Activated CD8-positive, alpha-beta memory T cell treated with anti-CD3 and anti-CD28 coated beads, Interleukin-2, amount 50 U/mL, for 24 hours (primary cell): ENCODE results near the gene GRID1.

ENCODE experiments used
- DNase-seq: peaks from one replicate; pipeline ENCODE4 v3.0.0-alpha.2; 2020; ENCODE audit errors: extremely low read depth

GRID1 gene

GRCh38 chr10:85600026-85600743, 766.4 kb downstream of the GRID1 start:
- no peak for DNase-seq

DNA sequence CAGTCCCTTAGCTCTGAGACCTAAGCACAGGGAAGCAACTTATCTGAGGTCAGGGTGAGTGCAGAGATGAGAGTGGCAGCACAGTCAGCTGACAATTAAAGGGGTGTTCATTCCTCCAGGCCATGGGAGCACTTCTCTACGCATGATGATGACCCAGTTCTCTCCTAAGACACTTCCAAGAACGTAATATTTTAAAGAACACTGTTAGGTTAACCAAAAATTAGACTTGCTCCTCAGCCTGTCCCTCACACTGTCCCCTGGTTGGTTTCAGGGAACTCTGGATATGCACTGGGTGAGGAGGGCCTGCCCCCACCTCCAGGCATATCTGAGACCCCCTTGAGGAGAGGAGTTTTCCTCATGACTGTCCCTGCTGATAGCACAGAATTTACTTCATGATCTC, 767.5 kb downstream of the GRID1 start:
- no peak for DNase-seq

GRCh38 chr10:85598646-85599045, 767.9 kb downstream of the GRID1 start:
- DNase-seq, result no peak

- DNase-seq, result no peak
These were observed 769.6 kb downstream of the GRID1 start for GRCh38 chr10:85597006-85597405.

DNA sequence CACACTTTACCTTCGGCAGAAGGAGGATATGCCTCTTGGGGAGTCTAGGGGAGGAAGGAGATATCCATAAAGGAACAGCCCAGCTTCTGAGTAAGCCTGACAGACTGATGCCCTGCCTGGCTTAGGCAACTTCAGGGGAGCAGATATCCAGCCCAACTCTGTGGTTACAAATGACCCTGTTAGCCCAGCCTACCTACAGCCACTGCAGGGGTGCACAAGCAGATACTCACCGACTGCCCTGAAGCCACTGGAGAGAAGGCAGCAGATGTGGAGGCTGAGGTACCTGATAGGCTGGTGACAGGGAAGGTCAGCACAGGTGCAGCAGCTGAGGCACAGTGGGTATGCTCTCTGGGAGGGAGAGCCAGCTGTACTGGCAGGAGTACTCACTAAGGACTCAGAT, 770.2 kb downstream of the GRID1 start:
- no peak for DNase-seq

DNA sequence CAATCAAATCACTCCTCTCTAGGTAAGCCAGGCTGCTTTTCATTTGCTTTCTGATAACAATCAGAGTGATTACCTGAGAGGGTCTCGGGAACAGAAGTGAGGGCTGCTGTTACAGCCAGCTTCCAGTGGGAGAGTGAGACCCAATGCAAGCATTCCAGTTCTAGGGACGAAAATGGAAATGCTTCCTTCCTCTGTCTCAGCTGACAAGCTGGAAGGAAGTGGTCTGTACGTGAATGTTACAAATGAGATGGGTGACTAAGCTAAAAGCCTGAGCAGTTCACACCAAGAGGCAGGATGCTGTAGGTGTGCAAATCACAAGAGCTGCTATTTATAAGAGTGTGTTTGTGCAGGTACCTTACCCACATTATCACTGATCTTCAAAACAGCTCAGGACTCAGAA, 772.4 kb downstream of the GRID1 start:
- DNase-seq, result no peak

DNA sequence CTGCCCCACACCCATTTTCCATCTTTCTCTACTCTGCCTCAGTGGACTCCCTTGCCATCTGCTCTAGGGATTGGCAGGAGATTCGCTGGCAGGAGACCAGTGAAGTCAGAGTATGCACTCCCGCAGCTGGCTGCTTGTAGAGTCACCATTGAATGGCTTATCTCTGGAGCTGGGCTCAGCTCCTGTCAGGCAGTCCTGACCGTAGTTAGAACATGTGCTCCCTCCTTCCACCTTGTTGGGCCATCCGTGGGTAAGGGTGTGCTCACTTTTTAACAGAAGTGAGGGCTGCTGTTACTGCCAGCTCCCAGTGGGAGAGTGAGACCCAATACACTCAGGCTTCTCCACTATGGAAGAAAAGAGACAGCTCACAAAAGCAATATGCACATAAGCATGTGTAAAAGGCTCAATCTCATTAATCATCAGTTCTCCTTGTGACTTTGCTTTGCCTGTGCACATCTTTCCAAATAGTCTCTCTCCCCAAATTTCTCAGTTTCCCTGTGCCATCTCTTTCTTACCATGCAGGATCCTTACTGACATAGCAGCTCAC, 773.3 kb downstream of the GRID1 start:
- no peak for DNase-seq

- no peak for DNase-seq
These were observed 785.2 kb downstream of the GRID1 start for GRCh38 chr10:85581371-85581770.

DNA sequence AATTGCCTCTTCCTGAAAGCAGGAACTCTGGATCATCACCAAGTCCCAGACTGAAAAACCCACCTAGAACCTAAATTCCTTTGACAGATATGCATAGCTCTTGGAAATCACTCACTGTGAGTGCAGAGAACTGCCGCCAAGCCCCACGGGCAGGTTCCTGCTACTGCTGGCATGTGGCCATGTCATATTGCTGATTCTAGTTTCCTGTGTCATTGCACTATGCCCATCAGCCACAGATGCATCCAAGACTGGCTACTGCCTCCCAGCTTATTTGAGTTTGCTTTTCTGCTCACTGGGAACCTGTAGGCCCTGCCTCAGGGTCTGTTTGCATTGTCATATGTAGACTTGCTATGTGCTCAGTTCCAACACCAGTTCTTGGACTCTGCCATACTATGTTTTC, 786.0 kb downstream of the GRID1 start:
- DNase-seq, result no peak

- DNase-seq, result no peak
These were observed 787.7 kb downstream of the GRID1 start for GRCh38 chr10:85578860-85579259.

- no peak for DNase-seq
These were observed 791.2 kb downstream of the GRID1 start for GRCh38 chr10:85575441-85575840.

DNA sequence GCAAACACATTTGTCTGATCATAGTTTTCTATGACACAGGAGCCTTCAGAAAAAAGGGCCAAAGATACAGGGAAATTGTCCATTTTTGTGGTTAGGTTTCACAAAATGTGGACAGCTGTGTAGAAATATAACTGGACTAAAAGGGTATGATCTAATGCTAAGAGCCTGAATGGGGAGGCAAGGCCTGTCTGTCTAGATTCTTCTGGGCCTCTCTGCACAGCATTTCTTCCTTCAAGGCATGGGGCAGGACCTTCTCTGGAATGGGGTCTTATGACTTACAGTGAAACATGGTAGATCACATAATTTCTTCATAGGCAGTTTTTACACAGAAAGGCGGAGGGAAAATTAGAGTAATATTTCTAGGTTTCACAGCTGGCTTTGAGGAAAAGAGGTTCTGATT, 795.7 kb downstream of the GRID1 start:
- DNase-seq, result no peak

GRCh38 chr10:85565381-85565780, 801.2 kb downstream of the GRID1 start:
- DNase-seq, result no peak

DNA sequence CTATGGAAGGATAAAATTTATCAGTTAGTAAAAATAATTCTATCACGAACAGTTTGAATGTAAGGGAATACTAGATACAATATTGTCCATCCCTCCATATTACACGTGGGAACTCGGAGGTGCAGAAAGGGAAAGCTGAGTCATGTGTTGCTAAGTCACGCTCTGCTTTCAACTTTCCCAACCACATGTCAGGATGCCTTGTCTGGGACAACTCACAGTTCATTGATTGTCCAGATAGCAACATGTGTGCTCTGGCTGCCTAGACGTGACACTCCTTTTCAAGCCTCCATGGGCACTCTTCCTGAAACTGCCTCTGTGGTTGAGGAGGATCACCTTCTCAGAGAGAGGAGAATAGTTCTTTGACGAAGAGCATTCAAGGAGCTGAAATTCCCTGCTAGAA, 808.1 kb downstream of the GRID1 start:
- no peak for DNase-seq

DNA sequence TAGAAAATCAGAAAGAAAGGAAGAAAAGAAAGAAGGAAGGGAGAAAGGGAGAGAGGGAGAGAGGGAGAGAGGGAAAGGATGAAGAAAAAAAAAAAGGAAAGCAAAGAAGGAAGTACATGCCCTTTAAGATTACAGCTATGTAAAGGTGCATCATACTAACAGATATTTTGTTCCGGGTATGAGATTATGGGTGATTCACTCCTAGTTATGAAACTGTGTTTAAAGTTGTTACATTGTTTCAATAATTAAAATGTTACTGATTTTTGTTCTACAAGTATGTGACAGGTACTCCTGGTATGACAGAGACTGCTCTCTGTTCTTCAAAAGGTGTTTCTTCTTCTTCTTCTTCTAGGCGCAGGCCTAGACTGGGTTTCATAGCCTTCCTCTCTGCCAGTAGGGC, 808.9 kb downstream of the GRID1 start:
- no peak for DNase-seq

- no peak for DNase-seq
These were observed 809.5 kb downstream of the GRID1 start for GRCh38 chr10:85557077-85557476.
